Spinal cord (tissue), 10 donors: Measurements from ENCODE around the gene MGAT5. TPM values are rescaled to one million over a fixed set of nuclear protein-coding genes. Genes with fewer than 3 reads are reported as not detected.

ENCODE experiments used
- DNase-seq, 6 donors: peaks; one replicate each; pipeline versions ENCODE4 v3.0.0 to v3.0.0-alpha.2; 2013 to 2015; ENCODE audit warnings: low spot score in 6 of 6, low read depth in 4 of 6
- H3K27ac ChIP-seq: one replicate; pipeline ENCODE4 v1.5.1; 2013; ENCODE audit warnings: low read depth, low read length, control low read depth
- H3K27me3 ChIP-seq: one replicate; pipeline ENCODE4 v1.6.1; 2013; ENCODE audit warnings: low read length; ENCODE audit not compliant: control insufficient read depth, insufficient read depth
- H3K36me3 ChIP-seq: one replicate; pipeline ENCODE4 v1.6.1; 2013; ENCODE audit warnings: low read length; ENCODE audit not compliant: control insufficient read depth, insufficient read depth
- H3K4me1 ChIP-seq: one replicate; pipeline ENCODE4 v1.6.1; 2013; ENCODE audit warnings: low read length; ENCODE audit not compliant: control insufficient read depth, insufficient read depth
- H3K4me3 ChIP-seq: one replicate; pipeline ENCODE4 v1.5.1; 2013; ENCODE audit warnings: low read depth, low read length, control low read depth
- H3K9me3 ChIP-seq: one replicate; pipeline ENCODE4 v1.6.1; 2013; ENCODE audit warnings: low read length; ENCODE audit not compliant: control insufficient read depth, insufficient read depth
- WGBS: methylation state at CpG from one replicate; pipeline ENCODE4 v1.1.5; 2013; ENCODE audit warnings: missing lambda C conversion rate; ENCODE audit not compliant: insufficient coverage; 5-methylcytosine and 5-hydroxymethylcytosine counted together
- polyA plus RNA-seq, 2 donors: library from polyadenylated mRNA; unstranded; fragments of 120-200 nt; gene quantifications; one replicate each; pipeline ENCODE4 v1.2.1, GENCODE V29; 2013; ENCODE audit not compliant: insufficient read length in 2 of 2
- total RNA-seq, 2 donors: library from RNA; depleted of rRNA in 1 of 2; stranded (reverse); fragments of 120-200 nt in 1 of 2; fragments of >200 nt in 1 of 2; gene quantifications; one replicate each; pipeline versions ENCODE4 v1.2.3 to v1.2.4, GENCODE V29; 2013 to 2014
- donor health status: healthy.

MGAT5 gene
- total and polyA plus RNA-seq, 4 donors, result 45.8 to 76.6 (median 48.3) TPM

DNA sequence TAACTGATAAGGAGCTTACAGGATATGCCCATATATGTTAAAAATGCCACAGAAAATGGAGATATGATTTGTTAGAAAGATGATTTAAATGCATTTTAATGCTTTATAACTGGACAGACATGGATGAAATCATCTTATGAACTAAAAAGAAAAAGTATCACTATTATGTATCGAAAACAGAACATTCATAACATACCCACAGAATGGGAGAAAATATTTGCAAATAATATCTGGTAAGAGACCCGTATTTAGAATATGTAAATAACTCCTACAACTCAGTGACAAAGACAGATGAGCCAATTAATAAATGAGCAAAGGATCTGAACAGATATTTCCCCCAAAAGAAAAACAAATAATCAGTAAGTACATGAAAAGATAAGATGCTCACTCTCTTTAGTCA, 24.3 kb upstream of the MGAT5 start:
- no peak for DNase-seq
- Histone ChIP-seq H3K36me3 (no peaks in the 10 kb centered on the region), H3K9me3 (peaks cover 4% of the 10 kb centered on the region), H3K4me1 (no peaks in the 10 kb centered on the region), H3K27me3 (no peaks in the 10 kb centered on the region), H3K4me3 (no peak overlapping the region), H3K27ac (no peak overlapping the region)
- WGBS, result no CpG with 5 or more reads among the region's 2 CpGs

- peaks cover 4% of the 10 kb centered on the region for H3K9me3 ChIP-seq
- H3K4me1 ChIP-seq, result no peaks in the 10 kb centered on the region
- no peak overlapping the region for H3K27ac ChIP-seq
- no peak overlapping the region for H3K4me3 ChIP-seq
- no peaks in the 10 kb centered on the region for H3K27me3 ChIP-seq
- DNase-seq, result no peak
- H3K36me3 ChIP-seq, result no peaks in the 10 kb centered on the region
These were observed 23.0 kb upstream of the MGAT5 start for GRCh38 chr2:134230885-134231284.

DNA sequence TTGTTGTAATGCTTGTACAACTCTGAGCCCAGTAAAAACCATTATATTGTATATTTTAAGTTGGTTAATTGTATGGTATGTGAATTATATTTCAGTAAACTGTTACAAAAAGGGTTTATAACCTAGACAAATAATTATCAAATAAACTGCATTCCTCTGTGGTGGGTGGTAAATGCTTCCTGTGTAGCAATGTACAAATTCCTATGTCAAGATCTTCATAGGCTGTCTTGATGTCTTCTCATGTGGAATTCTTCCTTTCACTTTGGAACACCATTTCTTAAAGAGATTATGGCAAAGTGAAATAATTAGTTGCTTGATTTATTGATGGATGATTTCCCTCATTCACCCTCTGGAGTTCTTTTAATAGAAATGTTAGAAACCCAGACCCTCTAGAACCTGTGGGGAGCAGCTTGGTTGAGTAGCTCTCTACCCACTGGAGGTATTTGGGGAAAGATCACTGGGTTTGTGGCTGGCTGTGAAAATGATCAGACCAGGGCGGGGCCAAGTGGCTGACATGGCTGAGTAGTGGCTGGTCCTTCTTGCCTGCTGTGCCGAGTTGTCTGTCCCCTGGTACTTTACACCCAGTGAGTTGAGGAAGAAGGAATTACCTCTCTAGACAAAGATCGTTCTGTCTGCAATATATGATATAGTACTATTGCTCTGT, 22.4 kb upstream of the MGAT5 start:
- Histone ChIP-seq H3K27me3 (no peaks in the 10 kb centered on the region), H3K27ac (no peak overlapping the region), H3K9me3 (peaks cover 4% of the 10 kb centered on the region), H3K4me3 (no peak overlapping the region), H3K36me3 (no peaks in the 10 kb centered on the region), H3K4me1 (no peaks in the 10 kb centered on the region)
- DNase-seq, result no peak
- WGBS, result 83% methylated on average over 1 of the region's 3 CpGs

GRCh38 chr2:134231965-134232340, 21.9 kb upstream of the MGAT5 start:
- H3K27ac ChIP-seq, result no peak overlapping the region
- no peaks in the 10 kb centered on the region for H3K36me3 ChIP-seq
- no peaks in the 10 kb centered on the region for H3K27me3 ChIP-seq
- DNase-seq, result no peak
- no peak overlapping the region for H3K4me3 ChIP-seq
- H3K4me1 ChIP-seq, result no peaks in the 10 kb centered on the region
- peaks cover 4% of the 10 kb centered on the region for H3K9me3 ChIP-seq
- 100% methylated on average over 1 of the region's 2 CpGs for WGBS

DNA sequence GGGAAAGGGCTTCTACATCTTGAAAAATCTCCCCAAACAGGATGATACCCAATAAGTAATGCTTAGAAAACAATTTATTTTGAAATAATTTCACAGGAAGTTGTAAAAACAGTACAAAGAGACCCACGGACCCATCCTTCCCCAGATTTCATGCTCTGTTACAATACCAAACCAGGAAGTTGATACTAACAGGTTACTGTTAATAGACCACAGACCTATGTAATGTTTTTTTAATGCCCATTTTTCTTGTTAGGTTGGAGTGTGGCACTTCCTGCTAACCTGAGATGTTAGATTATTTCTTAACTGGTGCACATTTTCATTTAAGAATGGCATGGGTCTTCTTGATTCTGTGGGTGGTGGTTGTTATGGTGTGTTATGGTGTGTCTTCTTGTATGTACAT, 21.4 kb upstream of the MGAT5 start:
- no peaks in the 10 kb centered on the region for H3K36me3 ChIP-seq
- WGBS, result no CpG with 5 or more reads among the region's 1 CpG
- DNase-seq, result no peak
- no peaks in the 10 kb centered on the region for H3K4me1 ChIP-seq
- H3K27me3 ChIP-seq, result no peaks in the 10 kb centered on the region
- H3K9me3 ChIP-seq, result peaks cover 4% of the 10 kb centered on the region
- no peak overlapping the region for H3K4me3 ChIP-seq
- no peak overlapping the region for H3K27ac ChIP-seq

DNA sequence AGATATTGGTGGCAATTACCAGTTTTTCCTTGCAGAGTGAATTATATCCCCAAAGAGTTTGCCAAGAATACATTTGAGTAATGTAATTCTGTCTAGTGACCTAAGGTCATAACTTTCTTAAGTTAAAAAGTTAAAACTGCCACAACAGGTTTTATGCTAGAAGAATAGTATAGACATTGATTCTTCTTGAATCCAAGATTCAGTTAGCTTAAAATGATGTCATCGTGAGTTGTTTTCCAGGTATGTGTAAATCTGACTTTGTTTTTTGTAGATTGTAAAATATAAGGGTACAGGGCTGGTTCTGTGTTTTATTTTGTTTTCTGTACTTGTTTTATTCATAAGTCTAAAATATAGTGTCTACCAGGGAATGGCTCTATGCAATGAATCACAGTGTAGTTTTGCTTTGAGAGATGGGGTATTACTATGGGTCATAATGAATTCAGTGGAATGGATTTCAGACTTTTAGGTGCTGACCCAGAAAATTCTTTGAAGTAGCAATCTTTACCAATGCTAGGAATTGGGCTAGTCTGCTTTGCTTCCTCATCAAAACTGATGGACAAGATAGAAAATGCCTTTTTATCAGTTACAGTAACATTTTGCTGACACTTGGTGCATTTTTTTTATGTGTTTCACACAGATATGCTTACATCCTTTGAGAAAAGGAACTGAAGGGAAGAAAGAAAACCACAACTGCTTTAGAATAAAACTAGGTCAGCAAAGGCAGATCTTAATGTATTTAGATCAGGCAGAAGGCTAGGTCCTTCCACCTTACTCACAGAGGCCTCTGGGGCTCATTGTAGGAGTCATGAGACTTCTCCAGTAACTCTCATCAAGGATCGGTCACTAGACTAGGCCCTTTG, 20.8 kb upstream of the MGAT5 start:
- Histone ChIP-seq H3K4me1 (no peaks in the 10 kb centered on the region), H3K27ac (no peak overlapping the region), H3K9me3 (peaks cover 4% of the 10 kb centered on the region), H3K36me3 (no peaks in the 10 kb centered on the region), H3K4me3 (no peak overlapping the region), H3K27me3 (no peaks in the 10 kb centered on the region)
- DNase-seq, result no peak
- 100% methylated on average over 1 of the region's 2 CpGs for WGBS

GRCh38 chr2:134233728-134234136, 20.1 kb upstream of the MGAT5 start:
- H3K4me1 ChIP-seq, result no peaks in the 10 kb centered on the region
- no peaks in the 10 kb centered on the region for H3K27me3 ChIP-seq
- 80% methylated on average over 1 of the region's 2 CpGs for WGBS
- H3K27ac ChIP-seq, result no peak overlapping the region
- peaks cover 4% of the 10 kb centered on the region for H3K9me3 ChIP-seq
- no peak overlapping the region for H3K4me3 ChIP-seq
- H3K36me3 ChIP-seq, result no peaks in the 10 kb centered on the region
- DNase-seq, result no peak

DNA sequence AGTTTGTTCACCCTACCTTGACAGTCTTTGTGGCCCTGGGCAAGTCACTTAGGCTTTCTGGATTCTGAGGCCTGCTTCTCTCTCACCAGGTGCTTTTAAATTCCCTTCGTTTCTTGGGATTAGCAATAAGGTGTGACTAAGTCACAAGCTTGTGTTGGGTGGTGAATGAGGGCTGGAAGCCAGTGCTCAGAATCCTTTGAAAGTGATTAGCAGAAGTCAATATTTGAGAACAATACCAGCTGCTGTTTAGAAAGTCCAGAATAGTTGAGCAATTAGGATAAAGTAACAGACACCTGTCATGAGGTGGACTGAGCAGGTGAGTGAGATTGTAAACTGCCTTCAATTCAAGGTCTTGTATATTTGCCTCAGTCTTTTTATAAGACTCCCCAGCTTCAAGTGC, 19.3 kb upstream of the MGAT5 start:
- Histone ChIP-seq H3K4me1 (no peaks in the 10 kb centered on the region), H3K9me3 (peaks cover 3% of the 10 kb centered on the region), H3K36me3 (no peaks in the 10 kb centered on the region), H3K27me3 (no peaks in the 10 kb centered on the region), H3K27ac (no peak overlapping the region), H3K4me3 (no peak overlapping the region)
- WGBS, result 89% methylated on average over 1 of the region's 1 CpG
- DNase-seq, result no peak

DNA sequence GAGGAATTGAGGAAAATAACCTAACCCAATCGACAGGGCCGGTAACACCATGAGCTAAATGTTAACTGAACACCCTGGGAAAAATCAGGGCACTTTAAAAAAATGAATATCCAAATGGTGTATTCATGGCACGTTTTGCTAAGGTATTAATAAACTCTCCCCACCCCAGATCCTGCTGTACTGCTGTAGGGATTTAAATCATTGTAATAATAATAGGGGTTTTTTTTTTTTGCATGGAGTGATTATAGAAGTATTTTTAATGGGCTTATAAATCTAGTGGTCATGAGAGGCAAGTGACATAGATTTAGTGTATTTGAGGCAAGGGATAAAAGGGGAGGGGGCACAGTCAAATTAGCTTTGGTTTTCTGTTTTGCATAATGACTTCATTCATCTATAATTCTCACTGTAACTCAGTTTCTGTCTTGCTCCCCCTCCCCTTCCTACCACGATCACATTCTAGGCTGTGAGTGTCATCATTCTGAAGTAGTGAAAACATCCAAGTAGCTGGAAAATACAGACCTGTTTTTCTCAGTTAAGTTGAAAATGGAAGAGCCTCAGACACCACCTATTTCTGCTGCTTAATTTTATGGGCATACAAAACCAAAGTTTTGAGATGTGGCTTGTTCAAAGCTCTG, 18.2 kb upstream of the MGAT5 start:
- no CpG with 5 or more reads among the region's 4 CpGs for WGBS
- H3K4me1 ChIP-seq, result no peaks in the 10 kb centered on the region

More for the DNA sequence above, 18.2 kb upstream of the MGAT5 start:
- no peak overlapping the region for H3K27ac ChIP-seq
- no peaks in the 10 kb centered on the region for H3K36me3 ChIP-seq
- DNase-seq, result peak in 1 of 6 donors; percentile 45
- no peaks in the 10 kb centered on the region for H3K9me3 ChIP-seq
- no peak overlapping the region for H3K4me3 ChIP-seq
- no peaks in the 10 kb centered on the region for H3K27me3 ChIP-seq
